Right ventricle myocardium inferior (tissue), 1 donor: ENCODE results near the gene MARCHF9. TPM values are rescaled to one million over a fixed set of nuclear protein-coding genes. Genes with fewer than 3 reads are reported as not detected.
"Not testable (repeated sequence)": the region's sequence is repeated elsewhere in the genome, so short reads cannot be mapped to it uniquely, and the experiment has no call there.

Experiments used
- ATAC-seq: fragments of 200-7000 bp; cut with Tn5 transposase; one replicate; pipeline ENCODE4 v1.9.1; 2020; ENCODE audit warnings: mild to moderate bottlenecking, moderate library complexity
- DNase-seq: peaks from one replicate; pipeline ENCODE4 v3.0.0; 2021; ENCODE audit errors: missing footprints
- intact Hi-C: fragments of 100-400 bp; cut with DNase I; formaldehyde crosslinking; loops from one replicate; pipeline ENCODE4 v1.11.0; 2022
- total RNA-seq: library from RNA; stranded (reverse); fragmentation: NEBNext Ultra II Directional; extraction: Animal tissue kit (Norgen Biotek cat#: 25700); gene quantifications from one replicate; pipeline ENCODE4 v1.2.1, GENCODE V29; 2021
- donor health status: DM: no; HTN: yes; CAD: no; lungs with severe emphysema.

Gene MARCHF9
- total RNA-seq, 1 donor from 2014 or later: 14.5 TPM

DNA sequence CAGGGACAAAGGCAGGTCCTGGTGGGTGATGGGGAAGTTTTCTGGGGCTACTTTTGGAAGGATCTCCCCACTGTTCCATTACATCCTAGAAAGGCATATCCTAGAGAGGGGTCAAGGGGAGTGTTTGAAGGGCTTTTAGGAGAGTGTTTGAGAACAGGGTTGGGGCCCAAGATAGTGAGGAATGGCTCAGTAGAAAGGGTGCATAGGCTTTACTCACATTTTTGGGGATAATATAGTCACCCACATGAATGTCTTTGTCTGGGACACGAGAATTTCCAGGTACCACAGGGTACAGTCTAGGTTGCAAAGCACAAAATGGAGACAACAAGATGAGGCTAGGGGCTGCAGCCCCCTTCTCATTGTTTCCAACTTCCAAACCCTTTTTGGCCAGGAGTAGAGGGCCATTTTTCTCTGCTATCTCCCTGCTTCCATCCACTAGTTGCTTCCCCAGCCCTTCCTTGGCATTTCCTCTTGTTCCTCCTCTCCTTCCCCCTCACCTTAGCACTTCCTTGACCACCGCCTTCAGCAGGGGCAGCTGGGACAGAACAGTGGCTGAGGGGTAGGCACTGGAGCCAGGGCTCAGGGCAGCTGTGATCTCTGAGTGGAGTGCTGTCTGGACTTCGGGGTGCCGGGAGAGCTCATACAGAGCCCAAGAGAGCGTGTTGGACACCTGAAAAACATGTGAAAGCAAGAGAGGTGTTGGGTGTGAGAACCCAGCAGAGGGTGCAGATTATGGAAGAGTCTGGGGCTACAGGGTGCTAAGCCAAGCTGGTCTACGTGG lies 9.2 kb downstream of the MARCHF9 start:
- no peak for ATAC-seq
- intact Hi-C loops: no loop called here
- DNase-seq: no peak

DNA sequence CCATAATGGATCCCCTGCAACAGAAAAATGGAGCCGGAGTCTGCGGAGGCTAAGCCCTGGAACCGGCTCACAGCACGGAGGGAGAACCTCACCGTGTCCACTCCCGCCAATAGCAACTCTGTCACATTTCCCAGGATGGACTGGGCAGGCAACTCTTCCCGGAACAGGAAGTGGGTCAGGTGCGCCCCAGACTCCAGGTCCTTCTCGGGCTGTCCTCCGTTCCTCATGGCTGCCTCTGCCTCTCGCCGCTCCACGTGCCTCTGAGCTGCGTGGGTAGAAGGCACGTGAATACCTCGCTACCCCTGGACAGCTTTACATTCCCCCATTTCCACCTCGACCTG lies 9.7 kb downstream of the MARCHF9 start:
- intact Hi-C loops: no loop called here
- ATAC-seq (no peak), DNase-seq (no peak)

DNA sequence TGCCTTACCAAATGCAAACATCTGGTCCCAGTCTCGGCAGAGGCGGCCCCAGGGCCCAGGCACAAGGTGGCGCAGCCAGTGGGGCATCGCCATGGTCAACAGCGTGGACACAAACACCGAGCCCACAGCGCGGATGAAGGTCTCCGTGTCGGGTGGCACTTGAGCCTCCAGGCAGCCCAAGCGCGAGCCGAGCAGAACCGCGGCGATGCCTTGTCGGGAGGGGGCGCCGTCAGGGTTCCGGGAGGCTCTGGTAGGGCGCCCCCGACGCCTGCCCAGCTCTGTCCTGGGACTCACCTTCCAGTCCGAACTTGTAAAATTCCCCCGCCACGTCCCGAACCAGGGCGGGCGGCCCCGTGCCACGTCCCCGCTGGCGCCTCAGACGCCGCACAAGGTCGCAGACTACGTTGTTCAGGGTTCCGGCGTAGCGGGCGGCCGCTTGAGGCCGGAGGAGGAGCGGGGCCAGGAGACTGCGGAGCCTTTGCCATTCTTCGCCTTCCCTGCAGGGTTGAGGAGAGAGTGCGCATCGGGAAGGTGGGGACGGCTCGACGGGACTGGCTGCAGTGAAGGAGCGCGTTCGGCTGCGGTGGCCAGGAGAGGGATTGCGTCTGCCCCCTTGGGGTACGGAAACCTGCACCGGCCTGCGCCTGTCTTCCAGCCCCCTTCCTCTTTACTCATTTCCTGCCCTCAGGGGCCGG lies 10.2 kb downstream of the MARCHF9 start:
- peak; percentile 67 for DNase-seq
- intact Hi-C loops: no loop called here
- ATAC-seq: peak; percentile 55

DNA sequence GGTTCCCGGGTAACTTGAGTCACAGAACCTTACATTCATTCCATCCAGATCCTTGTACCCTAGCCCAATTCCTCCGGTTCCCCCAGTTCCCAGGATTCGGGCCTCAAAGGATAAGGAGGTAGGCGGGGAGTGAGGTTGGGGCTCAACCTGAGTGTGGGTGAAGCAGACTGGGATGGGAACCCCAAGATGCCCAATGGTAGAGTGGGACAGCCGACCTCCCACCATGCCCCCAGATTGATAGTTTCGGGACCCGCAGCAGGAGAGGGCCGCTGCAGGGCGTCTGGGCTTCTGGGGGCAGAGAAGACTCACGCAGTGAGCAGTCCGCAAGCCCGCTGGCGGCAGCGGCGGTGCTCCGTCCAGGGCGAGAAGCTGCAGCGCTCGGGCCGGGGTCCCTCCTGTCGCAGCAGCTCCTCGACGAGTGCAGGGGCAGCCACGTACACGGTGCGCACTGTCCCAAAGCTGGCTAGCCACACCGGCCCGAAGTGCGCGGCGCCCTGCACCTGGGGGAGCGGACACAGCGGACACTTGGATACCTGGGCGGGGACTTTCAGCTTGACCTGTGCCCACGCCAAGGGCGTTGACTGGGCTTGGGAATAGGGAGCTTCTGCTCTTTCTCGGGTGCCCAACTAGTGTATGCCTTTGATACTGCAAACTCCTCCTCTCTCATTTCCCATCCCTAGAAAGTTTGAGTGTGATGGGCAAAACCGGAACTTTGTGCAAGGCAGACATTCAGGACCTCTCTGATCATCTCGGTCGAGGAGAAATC lies 11.0 kb downstream of the MARCHF9 start:
- DNase-seq (peak; percentile 70), ATAC-seq (no peak)
- intact Hi-C loops: no loop called here

DNA sequence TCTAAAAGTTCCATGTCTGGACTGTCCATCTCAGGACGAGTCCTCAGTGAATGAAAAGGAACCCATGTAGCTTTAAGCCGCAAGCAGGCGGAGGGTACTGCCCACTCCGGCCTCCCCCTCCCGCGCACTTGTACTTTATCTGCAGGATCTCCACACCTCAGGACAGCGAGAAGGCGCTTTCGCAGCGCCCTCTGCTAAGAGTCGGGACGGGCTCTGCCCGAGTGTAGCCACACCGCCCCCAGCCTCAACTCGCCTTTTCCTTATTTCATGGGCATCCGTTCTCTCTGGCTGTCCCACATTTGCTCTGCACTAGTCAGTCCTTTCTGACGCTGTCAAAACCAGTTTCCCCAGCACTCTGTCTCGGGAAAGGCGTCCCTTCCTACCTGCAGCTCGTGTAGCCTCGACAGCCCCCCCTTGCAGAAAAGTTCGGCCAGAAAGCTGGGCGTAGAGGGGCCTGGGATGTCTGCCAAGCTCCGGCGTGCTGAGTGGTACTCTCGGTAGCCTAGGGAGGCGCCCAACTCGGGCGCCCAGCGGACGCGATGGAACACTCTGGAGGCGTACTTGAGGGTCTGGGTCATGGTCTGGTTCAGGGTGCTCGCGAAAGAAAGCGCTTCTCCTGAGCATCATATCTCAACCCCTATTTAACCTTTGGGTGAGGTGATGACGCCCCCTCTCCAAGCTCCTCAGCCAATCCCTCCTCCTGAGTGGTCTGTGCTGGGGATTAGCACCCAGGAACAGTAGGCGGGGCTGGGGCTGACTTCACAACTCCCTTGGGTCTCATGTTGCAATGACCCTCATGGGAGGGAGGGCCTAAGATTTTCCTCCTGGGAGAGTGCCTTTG lies 11.8 kb downstream of the MARCHF9 start, which contains the start of gene CYP27B1:
Gene CYP27B1 (minus strand): TSS at position 615 of the 841 bp plus-strand sequence. CDS start 37 bp downstream, at position 578.
- no peak for ATAC-seq
- intact Hi-C loops: no loop called here
- peak; percentile 72 for DNase-seq

DNA sequence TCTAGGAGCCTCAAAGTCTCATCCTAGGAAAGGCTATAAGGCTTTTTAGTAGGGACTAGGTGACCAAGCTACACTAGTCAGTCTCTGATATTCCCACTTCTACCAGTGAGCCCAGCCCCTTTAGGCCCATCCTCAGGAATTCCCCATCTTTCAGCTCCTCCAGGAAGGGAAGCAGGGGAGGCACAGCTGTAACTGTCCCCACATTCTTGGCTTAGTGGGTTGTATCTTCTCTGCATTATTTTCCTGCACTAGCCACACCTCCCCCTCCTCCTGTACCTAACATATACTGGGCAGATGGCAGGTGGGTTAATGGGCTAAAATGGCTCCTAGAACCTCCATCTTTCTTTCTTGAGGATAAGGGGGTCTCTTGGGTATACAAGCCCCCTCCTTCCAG lies 12.4 kb downstream of the MARCHF9 start:
- ATAC-seq (no peak), DNase-seq (no peak)
- intact Hi-C loops: no loop called here

DNA sequence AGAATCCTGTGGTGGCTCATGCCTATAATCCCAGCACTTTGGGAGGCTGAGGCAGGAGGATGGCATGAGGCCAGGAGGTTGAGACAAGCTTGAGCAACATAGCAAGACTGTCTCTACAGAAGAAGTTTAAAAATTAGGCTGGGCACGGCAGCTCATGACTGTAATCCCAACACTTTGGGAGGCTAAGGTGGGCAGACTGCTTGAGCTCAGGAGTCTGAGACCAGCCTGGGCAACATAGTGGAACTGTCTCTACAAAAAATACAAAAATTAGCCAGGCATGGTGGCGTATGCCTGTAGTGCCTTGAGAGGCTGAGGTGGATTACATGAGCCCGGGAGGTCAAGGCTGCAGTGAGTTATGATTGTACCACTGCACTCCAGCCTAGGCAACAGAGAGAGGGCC lies 13.0 kb downstream of the MARCHF9 start:
- intact Hi-C loops: no loop called here
- DNase-seq: no peak
- no peak for ATAC-seq

DNA sequence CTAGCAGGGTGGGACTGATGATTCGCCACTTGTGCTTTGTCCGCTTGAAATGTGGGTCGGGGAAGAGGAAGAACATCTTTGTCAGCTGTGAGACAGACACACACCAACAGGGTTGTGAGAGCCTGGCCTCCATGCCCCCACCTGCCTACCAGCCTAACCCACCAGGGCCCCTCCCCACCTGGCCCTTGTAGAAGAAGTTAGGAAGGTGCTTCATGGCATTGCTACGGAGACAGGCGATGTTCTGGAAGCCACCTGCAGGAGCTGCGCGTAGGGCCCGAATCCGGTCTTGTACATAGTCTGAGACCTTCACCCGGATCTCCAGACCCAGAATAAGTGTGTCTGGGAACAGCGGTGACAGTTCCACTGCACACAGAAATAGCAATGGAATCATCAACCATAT lies 14.7 kb downstream of the MARCHF9 start:
- intact Hi-C loops: no loop called here
- no peak for DNase-seq
- no peak for ATAC-seq

DNA sequence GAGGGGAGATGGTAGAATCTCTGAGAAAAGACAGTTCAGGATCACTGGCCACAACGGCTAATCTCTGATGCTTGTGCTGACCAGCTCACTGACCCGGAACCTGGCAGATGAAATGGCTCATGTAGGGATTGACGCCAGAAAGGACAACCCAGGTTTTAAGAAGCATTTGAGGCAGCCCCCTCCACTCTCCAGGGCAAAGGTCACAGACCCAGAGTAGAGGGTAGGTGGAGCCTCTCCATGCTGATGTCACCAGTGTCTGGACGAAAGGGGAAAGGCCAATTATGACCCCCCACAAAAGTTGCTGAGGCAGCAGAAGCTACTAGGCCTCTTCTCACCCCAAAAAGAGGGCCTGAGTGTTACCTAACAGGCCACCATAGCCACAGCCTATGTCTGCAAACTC lies 15.8 kb downstream of the MARCHF9 start:
- no peak for DNase-seq
- intact Hi-C loops: no loop called here
- no peak for ATAC-seq

DNA sequence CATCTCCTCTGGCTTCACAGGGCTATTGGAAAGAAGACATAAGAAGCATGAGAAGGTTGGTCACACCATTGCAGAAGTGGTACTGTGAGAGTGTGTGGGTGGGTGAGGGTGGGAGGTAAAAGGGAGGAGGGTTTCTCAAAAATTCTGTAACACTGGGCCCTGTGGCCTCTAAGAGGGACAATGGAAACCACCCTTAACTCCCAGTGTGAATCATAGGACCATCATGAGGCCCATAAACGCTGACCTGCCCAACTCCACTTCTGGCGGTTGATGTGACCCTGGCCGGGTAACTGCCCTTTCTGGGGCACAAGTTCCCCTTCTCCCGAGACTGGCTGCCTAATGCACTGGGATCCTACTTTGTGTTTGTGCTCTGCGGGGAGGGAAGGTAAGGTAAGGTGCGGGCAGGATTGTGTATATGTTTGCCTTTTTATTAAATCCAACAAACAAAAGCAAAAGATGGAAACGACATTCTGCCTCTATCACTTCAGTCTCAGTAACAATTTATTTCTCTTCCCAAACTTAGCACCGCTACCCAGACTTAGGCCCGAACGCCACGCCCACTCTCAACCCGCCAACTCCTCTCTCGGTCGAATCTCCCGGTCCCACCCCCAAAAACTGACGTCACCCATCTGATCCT lies 16.5 kb downstream of the MARCHF9 start:
- DNase-seq: peak; percentile 92
- ATAC-seq: peak; percentile 78
- intact Hi-C loops: no loop called here

DNA sequence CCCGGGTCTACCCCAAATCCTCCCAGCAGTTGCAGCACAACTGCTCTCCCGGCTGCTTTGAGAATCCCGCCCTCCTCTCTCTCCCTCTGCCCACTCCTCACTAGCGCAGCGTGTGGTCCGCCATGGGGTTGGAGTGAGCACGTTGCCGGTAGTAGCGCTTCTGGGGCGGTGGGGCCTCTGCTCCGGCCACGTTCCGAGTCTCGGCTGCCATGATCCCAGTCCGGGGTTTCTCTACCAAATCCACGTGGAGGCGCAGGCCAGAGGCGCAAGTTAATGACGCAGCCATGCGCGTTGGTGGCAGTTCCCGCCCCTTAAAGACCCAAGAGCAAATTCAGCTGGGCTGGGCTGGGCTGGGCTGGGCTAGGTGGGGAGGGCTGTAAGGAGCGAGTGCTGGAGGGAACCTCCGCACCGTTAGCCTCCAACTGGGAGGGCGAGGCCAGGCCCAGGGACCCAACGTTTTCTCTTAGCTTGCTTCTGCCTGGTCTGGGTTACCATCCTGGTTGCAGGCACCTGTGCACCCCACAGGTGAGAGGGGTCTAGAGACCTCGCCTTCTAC lies 17.0 kb downstream of the MARCHF9 start, which contains the start of gene METTL1:
Gene METTL1 (minus strand): TSS at position 233 of the 556 bp plus-strand sequence. CDS start 22 bp downstream, at position 211.
- intact Hi-C loops: no loop called here
- peak; percentile 96 for ATAC-seq
- DNase-seq: peak; percentile 97

DNA sequence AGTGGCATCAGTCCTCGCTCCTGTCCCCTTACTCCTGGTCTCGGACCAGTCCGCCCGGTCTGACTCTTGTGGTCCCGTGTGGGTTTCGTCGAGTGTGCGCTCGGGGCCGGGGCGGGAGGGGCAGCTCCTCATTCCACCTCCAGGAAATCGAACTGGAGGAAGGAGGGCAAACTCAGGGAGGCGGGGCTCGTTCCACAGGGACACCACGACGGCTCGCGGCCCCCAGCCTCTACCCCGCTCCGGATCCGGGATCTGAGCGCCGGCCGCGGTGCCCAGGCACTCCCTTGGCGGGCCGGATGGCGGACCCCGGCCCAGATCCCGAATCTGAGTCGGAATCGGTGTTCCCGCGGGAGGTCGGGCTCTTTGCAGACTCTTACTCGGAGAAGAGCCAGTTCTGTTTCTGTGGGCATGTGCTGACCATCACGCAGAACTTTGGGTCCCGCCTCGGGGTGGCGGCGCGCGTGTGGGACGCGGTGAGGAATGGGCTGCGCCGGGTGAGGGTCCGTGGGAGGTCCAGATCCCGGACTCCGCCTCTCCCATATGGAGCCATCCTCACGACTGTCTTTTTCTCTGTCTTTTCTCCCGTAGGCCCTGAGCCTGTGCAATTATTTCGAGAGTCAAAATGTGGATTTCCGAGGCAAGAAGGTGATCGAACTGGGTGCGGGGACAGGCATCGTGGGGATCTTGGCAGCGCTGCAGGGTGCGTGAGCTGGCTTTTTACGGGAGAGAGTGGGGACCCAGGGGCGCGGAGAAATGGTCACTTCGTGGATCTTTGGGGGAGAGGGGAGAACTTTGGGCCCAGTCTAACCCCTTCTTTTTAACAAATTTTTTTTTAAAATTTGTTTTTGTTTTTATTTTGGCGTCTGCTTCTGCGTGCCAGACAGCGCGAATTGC lies 17.8 kb downstream of the MARCHF9 start, which contains the start of gene EEF1AKMT3:
Gene EEF1AKMT3 (plus strand): TSS at position 186 of the 894 bp plus-strand sequence. CDS start 111 bp downstream, at position 297.
- intact Hi-C loops: no loop called here
- DNase-seq: peak; percentile 76
- ATAC-seq: peak; percentile 61

DNA sequence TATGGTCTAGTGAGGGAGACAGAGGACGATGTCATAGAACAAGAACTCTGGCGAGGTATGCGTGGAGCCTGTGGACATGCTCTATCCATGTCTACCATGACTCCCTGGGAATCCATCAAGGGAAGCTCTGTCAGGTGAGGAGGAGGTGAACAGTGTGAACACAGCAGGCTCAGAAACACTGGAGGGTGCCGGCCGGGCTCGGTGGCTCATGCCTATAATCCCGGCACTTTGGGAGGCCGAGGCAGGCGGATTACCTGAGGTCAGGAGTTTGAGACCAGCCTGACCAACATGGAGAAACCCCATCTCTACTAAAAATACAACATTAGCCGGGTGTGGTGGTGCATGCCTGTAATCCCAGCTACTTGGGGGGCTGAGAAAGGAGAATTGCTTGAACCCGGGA lies 19.7 kb downstream of the MARCHF9 start:
- intact Hi-C loops, DNase-seq: not testable (repeated sequence)

DNA sequence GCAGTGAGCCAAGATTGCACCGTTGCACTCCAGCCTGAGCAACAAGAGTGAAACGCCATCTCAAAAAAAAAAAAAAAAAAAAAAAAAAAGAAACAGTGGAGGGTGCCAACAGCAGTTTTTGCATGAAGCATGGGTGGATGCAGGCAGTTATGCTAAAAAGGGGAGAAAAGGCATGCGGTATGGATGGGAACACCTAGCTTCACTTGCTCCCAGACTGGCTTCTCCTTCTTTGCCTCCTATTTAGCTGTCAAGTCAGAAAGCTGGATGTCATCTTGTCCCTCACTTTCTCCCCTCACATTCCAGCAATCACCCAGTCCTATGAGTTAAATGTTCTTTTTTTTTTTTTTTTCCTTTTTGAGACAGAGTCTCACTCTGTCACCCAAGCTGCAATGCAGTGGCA lies 20.1 kb downstream of the MARCHF9 start:
- ATAC-seq (no peak), DNase-seq (no peak)
- intact Hi-C loops: no loop called here

More for the DNA sequence above, 19.7 kb downstream of the MARCHF9 start:
- ATAC-seq: not testable (repeated sequence)

DNA sequence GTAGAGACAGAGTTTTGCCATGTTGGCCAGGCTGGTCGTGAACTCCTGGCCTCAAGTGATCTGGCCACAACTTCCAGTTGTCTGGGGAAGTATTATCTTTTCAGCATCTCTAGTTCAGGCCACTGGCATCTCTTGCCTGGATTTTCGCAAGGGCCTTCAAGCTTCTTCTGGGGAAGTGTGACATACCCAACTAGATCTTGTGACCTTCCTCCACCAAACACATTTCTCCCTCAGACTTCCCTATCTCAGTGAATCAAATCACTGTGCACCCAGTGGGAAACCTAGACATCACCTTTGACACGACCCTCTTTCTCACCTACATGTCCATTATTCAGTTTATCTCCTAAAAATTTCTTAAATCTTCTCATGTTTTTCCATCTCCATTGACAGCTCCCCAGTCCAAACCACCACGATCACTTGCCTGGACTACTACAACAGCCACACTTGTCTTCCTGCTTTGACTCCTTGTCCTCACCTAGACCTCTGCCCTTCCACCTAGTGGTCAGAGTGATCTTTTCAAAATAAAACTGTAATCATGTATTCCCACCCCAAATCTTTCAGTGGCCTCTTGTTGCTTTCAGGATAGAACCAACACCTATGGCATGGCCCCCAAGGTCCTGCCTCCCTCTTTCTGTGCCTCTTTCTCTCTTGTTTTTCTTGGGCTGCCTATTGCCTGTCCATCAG lies 20.8 kb downstream of the MARCHF9 start:
- DNase-seq: no peak
- intact Hi-C loops: no loop called here
- no peak for ATAC-seq

DNA sequence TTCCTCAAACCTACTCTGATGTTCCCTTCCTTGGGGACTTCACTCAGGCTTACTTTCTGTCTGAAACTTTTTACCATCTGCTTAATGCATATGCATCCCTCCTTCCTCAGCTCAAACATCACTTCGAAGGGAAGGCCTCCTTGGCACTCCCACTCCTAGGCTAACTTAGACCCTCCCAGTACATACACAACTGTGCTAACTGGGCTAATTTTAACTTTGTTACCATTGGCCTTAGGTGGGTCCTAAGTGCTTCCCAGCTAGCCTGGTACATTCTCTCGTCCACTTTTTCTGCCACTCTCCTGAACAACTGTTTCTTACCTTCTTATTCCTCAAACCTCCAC lies 21.3 kb downstream of the MARCHF9 start:
- intact Hi-C loops: no loop called here
- ATAC-seq (no peak), DNase-seq (no peak)
